Fibroblast of lung (primary cell): ENCODE results near the gene COL8A2. TPM values are rescaled to one million over a fixed set of nuclear protein-coding genes. Genes with fewer than 3 reads are reported as not detected.
A peak's percentile ranks its signal among the peaks of the same experiment; 100 is the strongest.

Experiments
- DNase-seq, 2 donors: peaks; one replicate each; pipeline versions ENCODE4 v3.0.0 to v3.0.0-alpha.2; 2010; ENCODE audit warnings: low read depth in 2 of 2
- H2AFZ ChIP-seq: 2 replicates; pipeline ENCODE4 v1.5.1; 2012; ENCODE audit warnings: low read length, control low read depth, inconsistent platforms
- H3K27ac ChIP-seq: 2 replicates; pipeline ENCODE4 v1.5.1; 2011; ENCODE audit warnings: low read length, control low read depth; ENCODE audit not compliant: insufficient read depth
- H3K27me3 ChIP-seq: 2 replicates; pipeline ENCODE4 v1.5.1; 2011; ENCODE audit warnings: mild to moderate bottlenecking, low read length; ENCODE audit not compliant: control insufficient read depth, insufficient read depth
- H3K36me3 ChIP-seq: 2 replicates; pipeline ENCODE4 v1.5.1; 2011; ENCODE audit warnings: low read length; ENCODE audit not compliant: control insufficient read depth, insufficient read depth
- H3K4me1 ChIP-seq: 2 replicates; pipeline ENCODE4 v1.5.1; 2011; ENCODE audit warnings: low read length; ENCODE audit not compliant: control insufficient read depth, insufficient read depth; ENCODE audit errors: extremely low read depth
- H3K4me2 ChIP-seq: 2 replicates; pipeline ENCODE4 v1.5.1; 2011; ENCODE audit warnings: low read length, control low read depth; ENCODE audit not compliant: insufficient read depth; ENCODE audit errors: extremely low read depth
- H3K4me3 ChIP-seq, 4 experiments: fragments of 200-600 bp in 1 of 4; sonication (generic) in 1 of 4; replicated peaks in 1 of 4; 2 replicates each; pipeline ENCODE4 v1.5.1; 2011 to 2016; ENCODE audit warnings: low read length in 4 of 4, low read depth in 3 of 4, mild to moderate bottlenecking in 3 of 4, control low read depth in 2 of 4, inconsistent platforms in 1 of 4, mixed read lengths in 1 of 4; ENCODE audit not compliant: insufficient read depth in 1 of 4; ENCODE audit errors: control extremely low read depth in 1 of 4
- H3K79me2 ChIP-seq: 2 replicates; pipeline ENCODE4 v1.5.1; 2012; ENCODE audit warnings: mild to moderate bottlenecking, low read length, inconsistent platforms; ENCODE audit not compliant: control insufficient read depth, insufficient read depth
- H3K9ac ChIP-seq: 2 replicates; pipeline ENCODE4 v1.5.1; 2011; ENCODE audit warnings: mild to moderate bottlenecking, low read length, control low read depth; ENCODE audit not compliant: insufficient read depth
- H3K9me3 ChIP-seq: 2 replicates; pipeline ENCODE4 v1.5.1; 2012; ENCODE audit warnings: low read depth, low read length; ENCODE audit not compliant: control insufficient read depth, insufficient read depth
- H4K20me1 ChIP-seq: 2 replicates; pipeline ENCODE4 v1.5.1; 2011; ENCODE audit warnings: low read length; ENCODE audit not compliant: control insufficient read depth, insufficient read depth; ENCODE audit errors: extremely low read depth
- CTCF ChIP-seq, 2 donors: IDR thresholded peaks in 1 of 2; conservative IDR thresholded peaks in 1 of 2; 1 replicate in 1 of 2; 2 replicates in 1 of 2; pipeline ENCODE4 v1.5.1; 2011 to 2012; ENCODE audit warnings: low read length in 2 of 2, control low read depth in 1 of 2, inconsistent platforms in 1 of 2, low read depth in 1 of 2, mild to moderate bottlenecking in 1 of 2
- EZH2 ChIP-seq: IDR thresholded peaks from 2 replicates; pipeline ENCODE4 v1.5.1; 2012; ENCODE audit warnings: low read length, control low read depth, mild to moderate bottlenecking; ENCODE audit errors: missing control alignments
- polyA plus RNA-seq, 2 donors: library from polyadenylated mRNA; depleted of rRNA in 1 of 2; stranded (reverse) in 1 of 2; unstranded in 1 of 2; fragments of >200 nt; gene quantifications; 2 replicates each; pipeline ENCODE4 v1.2.1, GENCODE V29; 2011 to 2012; ENCODE audit warnings: missing spikeins in 1 of 2
- total RNA-seq: library from RNA; depleted of rRNA; stranded (reverse); fragments of >200 nt; gene quantifications from 2 replicates; pipeline ENCODE4 v1.2.1, GENCODE V29; 2014

COL8A2 gene
- total and polyA plus RNA-seq, 2 donors (not counting 1 experiment from before 2014, with no cell fraction given), result 2.9 to 31.0 TPM

DNA sequence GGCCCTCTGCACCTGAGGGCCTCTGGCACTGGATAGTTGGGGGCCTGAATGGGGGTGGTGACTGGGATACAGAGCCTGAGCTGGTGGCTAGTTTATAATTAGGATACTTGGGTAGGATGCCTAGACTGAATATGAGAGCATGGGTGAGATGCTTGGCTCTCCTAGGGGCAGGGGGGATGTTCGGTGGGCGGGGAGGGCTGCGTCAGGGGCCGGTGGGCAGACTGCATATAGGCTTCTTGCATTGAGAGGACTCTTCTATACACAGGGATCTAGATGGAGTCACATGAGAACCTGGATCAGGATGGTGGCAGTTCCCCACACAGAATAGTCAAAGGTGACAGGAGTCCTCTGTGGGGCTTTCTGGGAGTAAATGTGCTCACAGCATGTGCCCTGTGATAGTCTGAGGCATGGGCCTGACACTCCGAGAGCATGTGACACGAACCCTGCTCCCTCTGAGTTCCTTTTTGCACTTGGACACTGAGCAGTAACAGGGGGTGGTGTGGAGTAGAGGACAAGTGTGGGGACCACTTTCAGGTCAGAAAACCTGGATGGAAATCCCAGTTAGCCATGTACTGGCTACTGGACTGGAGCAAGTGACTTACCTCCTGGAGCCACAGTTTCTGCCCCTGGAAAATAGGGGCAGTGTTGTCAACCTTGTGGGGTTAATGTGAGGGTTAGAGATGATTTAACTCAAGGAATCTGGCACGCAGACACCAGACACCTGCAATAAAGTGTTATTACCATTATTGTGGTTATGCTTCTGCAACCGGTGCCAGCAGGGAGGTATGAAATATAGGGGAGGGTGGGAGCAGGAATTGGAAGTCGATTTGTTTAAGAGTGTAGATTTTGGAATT is 33.2 kb upstream of the COL8A2 start:
- peaks cover 2% of the 10 kb centered on the region for H4K20me1 ChIP-seq
- H3K27ac ChIP-seq, result peak overlapping the region; percentile 96
- peak overlapping the region; percentile 95 for H3K4me2 ChIP-seq
- TF ChIP-seq CTCF (conservative IDR thresholded peaks at IDR 0.05 in 1 of 2, IDR thresholded peaks at IDR 0.05 in 1 of 2; ENCODE audit: low read depth in 1 of 2, low read length in 2 of 2) (no peak), EZH2 (no peak)
- peak overlapping the region; percentile 91 for H3K9ac ChIP-seq
- no peak for DNase-seq
- peaks cover 14% of the 10 kb centered on the region for H3K36me3 ChIP-seq
- no peaks in the 10 kb centered on the region for H3K27me3 ChIP-seq
- H3K9me3 ChIP-seq, result no peaks in the 10 kb centered on the region
- H3K4me1 ChIP-seq, result peaks cover 20% of the 10 kb centered on the region
- peaks cover 72% of the 10 kb centered on the region for H3K79me2 ChIP-seq
- peak overlapping the region; percentile 84 to 93 (median 88) for H3K4me3 ChIP-seq
- H2AFZ ChIP-seq, result no peak overlapping the region

DNA sequence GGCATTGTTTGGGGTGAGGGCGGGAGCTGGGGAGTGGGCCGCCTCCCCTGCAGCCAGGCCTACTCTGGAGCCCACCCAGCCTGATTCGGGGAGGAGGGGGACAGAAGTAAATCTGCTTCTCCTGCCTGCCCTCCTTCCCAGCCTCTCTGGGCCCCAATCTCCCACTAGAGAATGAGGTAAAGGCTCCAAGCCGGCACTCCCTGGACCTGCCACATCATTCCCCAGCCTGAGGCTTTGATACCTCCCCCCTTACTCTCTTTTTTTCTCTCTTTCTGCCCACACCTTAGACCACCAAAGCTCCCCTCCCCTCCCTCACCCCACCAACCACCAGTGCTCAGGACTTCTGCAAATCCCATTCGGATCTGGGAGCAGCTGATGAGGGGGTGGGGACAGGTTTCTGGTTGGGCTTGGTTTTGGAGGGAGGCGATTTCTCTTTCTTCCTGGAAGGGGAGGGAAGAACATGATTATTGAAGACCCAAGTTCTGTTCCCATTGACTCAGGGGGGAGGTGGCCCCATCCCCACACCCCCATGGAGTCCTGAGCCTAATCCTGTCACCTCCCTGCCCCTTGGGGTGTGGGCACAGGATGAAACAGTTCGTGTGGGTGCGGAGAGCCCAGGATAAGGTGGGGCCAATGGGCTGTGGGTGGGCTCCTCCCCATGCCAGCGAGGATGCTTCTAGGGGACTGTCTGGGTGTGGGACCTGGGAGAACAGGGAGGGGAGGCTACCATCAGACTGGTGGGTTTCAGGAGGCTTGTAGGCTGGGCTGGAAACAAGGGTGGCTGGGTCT is 32.3 kb upstream of the COL8A2 start:
- peaks cover 2% of the 10 kb centered on the region for H4K20me1 ChIP-seq
- H2AFZ ChIP-seq, result no peak overlapping the region
- peaks cover 14% of the 10 kb centered on the region for H3K36me3 ChIP-seq
- H3K27me3 ChIP-seq, result no peaks in the 10 kb centered on the region
- peak overlapping the region; percentile 96 for H3K27ac ChIP-seq
- peak overlapping the region; percentile 84 to 93 (median 88) for H3K4me3 ChIP-seq
- peaks cover 63% of the 10 kb centered on the region for H3K79me2 ChIP-seq
- H3K9ac ChIP-seq, result peak overlapping the region; percentile 91
- peaks cover 20% of the 10 kb centered on the region for H3K4me1 ChIP-seq
- peak overlapping the region; percentile 95 for H3K4me2 ChIP-seq
- peak; percentile 25 to 59 for DNase-seq
- TF ChIP-seq CTCF (conservative IDR thresholded peaks at IDR 0.05 in 1 of 2, IDR thresholded peaks at IDR 0.05 in 1 of 2; ENCODE audit: low read depth in 1 of 2, low read length in 2 of 2) (no peak), EZH2 (no peak)
- no peaks in the 10 kb centered on the region for H3K9me3 ChIP-seq
